ENCODE measurements around the gene NUBP2.

The NUBP2 gene

GRCh38 chr16:1745900-1746692 lies 36.7 kb upstream of the NUBP2 start:
- H3K9me3 ChIP-seq (ENCODE audit: insufficient read depth, low read depth, low read length): no peaks in the 10 kb centered on the region
- peak overlapping the region; percentile 30; the same call in 1 of the 2 replicates for H3K27ac ChIP-seq (ENCODE audit: low read depth, low read length)
- peaks cover 39% of the 10 kb centered on the region for H3K36me3 ChIP-seq (ENCODE audit: insufficient read depth, low read length)
- H3K27me3 ChIP-seq (ENCODE audit: insufficient read depth, low read length): no peaks in the 10 kb centered on the region
- WGBS: 93% methylated on average over 29 of the region's 29 CpGs
- no peak overlapping the region for H3K4me3 ChIP-seq (ENCODE audit: low read length)
- H3K4me1 ChIP-seq (ENCODE audit: insufficient read depth, low read length): no peaks in the 10 kb centered on the region; the same call in 1 of the 2 replicates
- H3K9ac ChIP-seq (ENCODE audit: low read depth, low read length): peak overlapping the region; percentile 19; the same call in 1 of the 2 replicates

- H3K9me3 ChIP-seq (ENCODE audit: insufficient read depth, low read depth, low read length): no peaks in the 10 kb centered on the region
- H3K4me1 ChIP-seq (ENCODE audit: insufficient read depth, low read length): no peaks in the 10 kb centered on the region; the same call in 1 of the 2 replicates
- WGBS: 96% methylated on average over 31 of the region's 31 CpGs
- no peaks in the 10 kb centered on the region for H3K27me3 ChIP-seq (ENCODE audit: insufficient read depth, low read length)
- H3K36me3 ChIP-seq (ENCODE audit: insufficient read depth, low read length): peaks cover 44% of the 10 kb centered on the region
- peak overlapping the region; percentile 30; the same call in 1 of the 2 replicates for H3K27ac ChIP-seq (ENCODE audit: low read depth, low read length)
- H3K9ac ChIP-seq (ENCODE audit: low read depth, low read length): no peak overlapping the region
- no peak overlapping the region for H3K4me3 ChIP-seq (ENCODE audit: low read length)
Measured at GRCh38 chr16:1746693-1747195, 36.0 kb upstream of the NUBP2 start.

- 94% methylated on average over 11 of the region's 11 CpGs for WGBS
- no peak overlapping the region for H3K9ac ChIP-seq (ENCODE audit: low read depth, low read length)
- H3K27ac ChIP-seq (ENCODE audit: low read depth, low read length): no peak overlapping the region
- H3K36me3 ChIP-seq (ENCODE audit: insufficient read depth, low read length): peaks cover 54% of the 10 kb centered on the region
- H3K4me3 ChIP-seq (ENCODE audit: low read length): no peak overlapping the region
- no peaks in the 10 kb centered on the region for H3K9me3 ChIP-seq (ENCODE audit: insufficient read depth, low read depth, low read length)
- H3K4me1 ChIP-seq (ENCODE audit: insufficient read depth, low read length): no peaks in the 10 kb centered on the region; the same call in 1 of the 2 replicates
- H3K27me3 ChIP-seq (ENCODE audit: insufficient read depth, low read length): no peaks in the 10 kb centered on the region
Measured at GRCh38 chr16:1747934-1748333, 34.8 kb upstream of the NUBP2 start.

GRCh38 chr16:1749152-1750117 lies 33.3 kb upstream of the NUBP2 start:
- no peak overlapping the region for H3K4me3 ChIP-seq (ENCODE audit: low read length)
- no peaks in the 10 kb centered on the region for H3K9me3 ChIP-seq (ENCODE audit: insufficient read depth, low read depth, low read length)
- H3K9ac ChIP-seq (ENCODE audit: low read depth, low read length): no peak overlapping the region
- no peaks in the 10 kb centered on the region; the same call in 1 of the 2 replicates for H3K4me1 ChIP-seq (ENCODE audit: insufficient read depth, low read length)
- peaks cover 48% of the 10 kb centered on the region for H3K36me3 ChIP-seq (ENCODE audit: insufficient read depth, low read length)
- 94% methylated on average over 29 of the region's 29 CpGs for WGBS
- H3K27ac ChIP-seq (ENCODE audit: low read depth, low read length): no peak overlapping the region
- H3K27me3 ChIP-seq (ENCODE audit: insufficient read depth, low read length): no peaks in the 10 kb centered on the region

- Histone ChIP-seq H3K27me3 (ENCODE audit: insufficient read depth, low read length) (no peaks in the 10 kb centered on the region), H3K9me3 (ENCODE audit: insufficient read depth, low read depth, low read length) (no peaks in the 10 kb centered on the region), H3K36me3 (ENCODE audit: insufficient read depth, low read length) (peaks cover 44% of the 10 kb centered on the region), H3K4me1 (ENCODE audit: insufficient read depth, low read length) (no peaks in the 10 kb centered on the region), H3K9ac (ENCODE audit: low read depth, low read length) (no peak overlapping the region), H3K4me3 (ENCODE audit: low read length) (no peak overlapping the region), H3K27ac (ENCODE audit: low read depth, low read length) (no peak overlapping the region)
- 96% methylated on average over 16 of the region's 16 CpGs for WGBS
Measured at GRCh38 chr16:1751946-1752345, 30.8 kb upstream of the NUBP2 start.

- Histone ChIP-seq H3K36me3 (ENCODE audit: insufficient read depth, low read length) (peaks cover 38% of the 10 kb centered on the region), H3K27me3 (ENCODE audit: insufficient read depth, low read length) (no peaks in the 10 kb centered on the region), H3K4me3 (ENCODE audit: low read length) (no peak overlapping the region), H3K9me3 (ENCODE audit: insufficient read depth, low read depth, low read length) (no peaks in the 10 kb centered on the region), H3K4me1 (ENCODE audit: insufficient read depth, low read length) (no peaks in the 10 kb centered on the region), H3K27ac (ENCODE audit: low read depth, low read length) (no peak overlapping the region), H3K9ac (ENCODE audit: low read depth, low read length) (no peak overlapping the region)
- 94% methylated on average over 14 of the region's 14 CpGs for WGBS
Measured at GRCh38 chr16:1752853-1753252, 29.9 kb upstream of the NUBP2 start.

- H3K9ac ChIP-seq (ENCODE audit: low read depth, low read length): no peak overlapping the region
- H3K4me3 ChIP-seq (ENCODE audit: low read length): no peak overlapping the region
- peaks cover 28% of the 10 kb centered on the region for H3K36me3 ChIP-seq (ENCODE audit: insufficient read depth, low read length)
- no peak overlapping the region for H3K27ac ChIP-seq (ENCODE audit: low read depth, low read length)
- no peaks in the 10 kb centered on the region for H3K27me3 ChIP-seq (ENCODE audit: insufficient read depth, low read length)
- no peaks in the 10 kb centered on the region for H3K4me1 ChIP-seq (ENCODE audit: insufficient read depth, low read length)
- no peaks in the 10 kb centered on the region for H3K9me3 ChIP-seq (ENCODE audit: insufficient read depth, low read depth, low read length)
- WGBS: 93% methylated on average over 12 of the region's 12 CpGs
Measured at GRCh38 chr16:1754204-1754603, 28.6 kb upstream of the NUBP2 start.

GRCh38 chr16:1757714-1758461 lies 24.9 kb upstream of the NUBP2 start:
- Histone ChIP-seq H3K27me3 (ENCODE audit: insufficient read depth, low read length) (no peaks in the 10 kb centered on the region), H3K36me3 (ENCODE audit: insufficient read depth, low read length) (peaks cover 11% of the 10 kb centered on the region; the same call in 1 of the 2 replicates), H3K4me1 (ENCODE audit: insufficient read depth, low read length) (no peaks in the 10 kb centered on the region), H3K9ac (ENCODE audit: low read depth, low read length) (no peak overlapping the region), H3K4me3 (ENCODE audit: low read length) (no peak overlapping the region), H3K9me3 (ENCODE audit: insufficient read depth, low read depth, low read length) (no peaks in the 10 kb centered on the region), H3K27ac (ENCODE audit: low read depth, low read length) (no peak overlapping the region)
- WGBS: 93% methylated on average over 36 of the region's 37 CpGs

- Histone ChIP-seq H3K9ac (ENCODE audit: low read depth, low read length) (no peak overlapping the region), H3K36me3 (ENCODE audit: insufficient read depth, low read length) (0 out of 2 replicates have a peak, but pooled peaks cover 8% of the 10 kb centered on the region), H3K27ac (ENCODE audit: low read depth, low read length) (no peak overlapping the region), H3K9me3 (ENCODE audit: insufficient read depth, low read depth, low read length) (no peaks in the 10 kb centered on the region), H3K4me1 (ENCODE audit: insufficient read depth, low read length) (no peaks in the 10 kb centered on the region), H3K27me3 (ENCODE audit: insufficient read depth, low read length) (no peaks in the 10 kb centered on the region), H3K4me3 (ENCODE audit: low read length) (no peak overlapping the region)
- WGBS: 94% methylated on average over 18 of the region's 18 CpGs
Measured at GRCh38 chr16:1758923-1759322, 23.8 kb upstream of the NUBP2 start.

GRCh38 chr16:1759511-1759910 lies 23.2 kb upstream of the NUBP2 start:
- no peaks in the 10 kb centered on the region for H3K4me1 ChIP-seq (ENCODE audit: insufficient read depth, low read length)
- no peak overlapping the region for H3K4me3 ChIP-seq (ENCODE audit: low read length)
- H3K36me3 ChIP-seq (ENCODE audit: insufficient read depth, low read length): 0 out of 2 replicates have a peak, but pooled peaks cover 8% of the 10 kb centered on the region
- no peak overlapping the region for H3K27ac ChIP-seq (ENCODE audit: low read depth, low read length)
- H3K9ac ChIP-seq (ENCODE audit: low read depth, low read length): no peak overlapping the region
- no peaks in the 10 kb centered on the region for H3K27me3 ChIP-seq (ENCODE audit: insufficient read depth, low read length)
- WGBS: 94% methylated on average over 21 of the region's 21 CpGs
- H3K9me3 ChIP-seq (ENCODE audit: insufficient read depth, low read depth, low read length): no peaks in the 10 kb centered on the region
